SK-N-SH (cell line): ENCODE results near the gene ARHGAP42.

Experiments
- MEF2A ChIP-seq: IDR thresholded peaks from 2 replicates; pipeline ENCODE4 v1.4.0; 2012; ENCODE audit warnings: low read depth, borderline replicate concordance
- MXI1 ChIP-seq: IDR thresholded peaks from 2 replicates; pipeline ENCODE4 v1.6.1; 2012; ENCODE audit warnings: mild to moderate bottlenecking, low read depth, low read length, improper control_type of control experiment
- RAD21 ChIP-seq: IDR thresholded peaks from 2 replicates; pipeline ENCODE4 v1.6.1; 2012; ENCODE audit warnings: mild to moderate bottlenecking, low read length
- TAF1 ChIP-seq: IDR thresholded peaks from 2 replicates; pipeline ENCODE4 v1.6.1; 2012; ENCODE audit warnings: low read depth, mild to moderate bottlenecking, low read length, moderate library complexity, borderline replicate concordance
- TF ChIP-seq, protein P1 (sequence below): IDR thresholded peaks from 2 replicates; pipeline ENCODE4 v1.6.1; 2012; ENCODE audit warnings: mild to moderate bottlenecking, low read depth, low read length, moderate library complexity
- TF ChIP-seq, protein P2 (sequence below): fragments of 200-600 bp; sonication (generic); IDR thresholded peaks from 2 replicates; pipeline ENCODE4 v1.6.1; 2017; ENCODE audit warnings: antibody characterized with exemption, mild to moderate bottlenecking, moderate library complexity

DNA sequence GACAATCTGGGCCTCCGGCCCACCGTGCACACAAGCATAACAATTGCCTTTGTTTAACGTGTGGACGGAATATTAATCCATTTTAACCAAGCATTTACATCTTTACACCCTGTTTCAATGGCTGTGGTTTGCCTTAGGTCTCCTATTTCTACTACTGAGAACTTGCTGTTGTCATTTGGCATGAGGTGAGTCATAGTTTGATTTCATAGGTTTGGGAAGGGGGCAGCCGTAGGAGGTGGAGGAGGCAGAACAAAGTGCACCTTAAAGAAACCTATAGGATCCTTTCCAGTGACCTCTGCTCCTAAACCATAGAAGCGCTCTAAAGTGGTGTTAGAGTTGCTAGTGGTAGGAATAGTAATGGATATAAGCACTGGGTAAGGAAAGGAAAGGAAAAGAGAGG, 59.4 kb downstream of the ARHGAP42 start:
- no peak for TF ChIP-seq MXI1
- TF ChIP-seq, protein P1, sequence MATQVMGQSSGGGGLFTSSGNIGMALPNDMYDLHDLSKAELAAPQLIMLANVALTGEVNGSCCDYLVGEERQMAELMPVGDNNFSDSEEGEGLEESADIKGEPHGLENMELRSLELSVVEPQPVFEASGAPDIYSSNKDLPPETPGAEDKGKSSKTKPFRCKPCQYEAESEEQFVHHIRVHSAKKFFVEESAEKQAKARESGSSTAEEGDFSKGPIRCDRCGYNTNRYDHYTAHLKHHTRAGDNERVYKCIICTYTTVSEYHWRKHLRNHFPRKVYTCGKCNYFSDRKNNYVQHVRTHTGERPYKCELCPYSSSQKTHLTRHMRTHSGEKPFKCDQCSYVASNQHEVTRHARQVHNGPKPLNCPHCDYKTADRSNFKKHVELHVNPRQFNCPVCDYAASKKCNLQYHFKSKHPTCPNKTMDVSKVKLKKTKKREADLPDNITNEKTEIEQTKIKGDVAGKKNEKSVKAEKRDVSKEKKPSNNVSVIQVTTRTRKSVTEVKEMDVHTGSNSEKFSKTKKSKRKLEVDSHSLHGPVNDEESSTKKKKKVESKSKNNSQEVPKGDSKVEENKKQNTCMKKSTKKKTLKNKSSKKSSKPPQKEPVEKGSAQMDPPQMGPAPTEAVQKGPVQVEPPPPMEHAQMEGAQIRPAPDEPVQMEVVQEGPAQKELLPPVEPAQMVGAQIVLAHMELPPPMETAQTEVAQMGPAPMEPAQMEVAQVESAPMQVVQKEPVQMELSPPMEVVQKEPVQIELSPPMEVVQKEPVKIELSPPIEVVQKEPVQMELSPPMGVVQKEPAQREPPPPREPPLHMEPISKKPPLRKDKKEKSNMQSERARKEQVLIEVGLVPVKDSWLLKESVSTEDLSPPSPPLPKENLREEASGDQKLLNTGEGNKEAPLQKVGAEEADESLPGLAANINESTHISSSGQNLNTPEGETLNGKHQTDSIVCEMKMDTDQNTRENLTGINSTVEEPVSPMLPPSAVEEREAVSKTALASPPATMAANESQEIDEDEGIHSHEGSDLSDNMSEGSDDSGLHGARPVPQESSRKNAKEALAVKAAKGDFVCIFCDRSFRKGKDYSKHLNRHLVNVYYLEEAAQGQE, result no peak
- TF ChIP-seq TAF1, result no peak
- no peak for TF ChIP-seq MEF2A
- TF ChIP-seq, protein P2, sequence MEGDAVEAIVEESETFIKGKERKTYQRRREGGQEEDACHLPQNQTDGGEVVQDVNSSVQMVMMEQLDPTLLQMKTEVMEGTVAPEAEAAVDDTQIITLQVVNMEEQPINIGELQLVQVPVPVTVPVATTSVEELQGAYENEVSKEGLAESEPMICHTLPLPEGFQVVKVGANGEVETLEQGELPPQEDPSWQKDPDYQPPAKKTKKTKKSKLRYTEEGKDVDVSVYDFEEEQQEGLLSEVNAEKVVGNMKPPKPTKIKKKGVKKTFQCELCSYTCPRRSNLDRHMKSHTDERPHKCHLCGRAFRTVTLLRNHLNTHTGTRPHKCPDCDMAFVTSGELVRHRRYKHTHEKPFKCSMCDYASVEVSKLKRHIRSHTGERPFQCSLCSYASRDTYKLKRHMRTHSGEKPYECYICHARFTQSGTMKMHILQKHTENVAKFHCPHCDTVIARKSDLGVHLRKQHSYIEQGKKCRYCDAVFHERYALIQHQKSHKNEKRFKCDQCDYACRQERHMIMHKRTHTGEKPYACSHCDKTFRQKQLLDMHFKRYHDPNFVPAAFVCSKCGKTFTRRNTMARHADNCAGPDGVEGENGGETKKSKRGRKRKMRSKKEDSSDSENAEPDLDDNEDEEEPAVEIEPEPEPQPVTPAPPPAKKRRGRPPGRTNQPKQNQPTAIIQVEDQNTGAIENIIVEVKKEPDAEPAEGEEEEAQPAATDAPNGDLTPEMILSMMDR, result no peak
- no peak for TF ChIP-seq RAD21
